SK-N-MC (cell line): ENCODE measurements around the gene LDLRAD3.
"Not testable (repeated sequence)": the region's sequence is repeated elsewhere in the genome, so short reads cannot be mapped to it uniquely, and the experiment has no call there.

Experiments
- DNase-seq: peaks from one replicate; pipeline ENCODE4 v3.0.0-alpha.2; 2011; ENCODE audit warnings: low read depth, low spot score
- H3K27ac ChIP-seq: fragments of 200-600 bp; sonication (generic); 2 replicates; pipeline ENCODE4 v1.5.1; 2016; ENCODE audit warnings: mixed run types
- H3K36me3 ChIP-seq: fragments of 200-600 bp; sonication (generic); 2 replicates; pipeline ENCODE4 v1.6.1; 2017; ENCODE audit warnings: antibody characterized with exemption, low read length, mixed read lengths; ENCODE audit not compliant: insufficient read depth
- H3K4me3 ChIP-seq: fragments of 200-600 bp; sonication (generic); 2 replicates; pipeline ENCODE4 v1.5.1; 2016
- H3K9ac ChIP-seq: fragments of 200-600 bp; sonication (generic); 2 replicates; pipeline ENCODE4 v1.8.0; 2017; ENCODE audit warnings: mixed run types, mixed read lengths; ENCODE audit not compliant: insufficient read length
- H3K9me3 ChIP-seq: fragments of 200-600 bp; sonication (generic); 2 replicates; pipeline ENCODE4 v1.6.1; 2017; ENCODE audit warnings: low read depth, mild to moderate bottlenecking, antibody characterized with exemption, low read length, moderate library complexity, mixed read lengths
- EZH2 ChIP-seq: fragments of 200-600 bp; sonication (generic); IDR thresholded peaks from one replicate; pipeline ENCODE4 v1.6.1; 2017; ENCODE audit warnings: antibody characterized with exemption
- FOXP2 ChIP-seq: optimal IDR thresholded peaks from 2 replicates; pipeline ENCODE3; 2011; ENCODE audit warnings: mild to moderate bottlenecking, moderate library complexity; ENCODE audit not compliant: insufficient read depth; ENCODE audit errors: extremely low read length, control extremely low read depth
- POLR2AphosphoS5 ChIP-seq: IDR thresholded peaks from 2 replicates; pipeline ENCODE4 v1.6.1; 2012; ENCODE audit warnings: mild to moderate bottlenecking, low read depth, low read length, borderline replicate concordance

The LDLRAD3 gene

DNA sequence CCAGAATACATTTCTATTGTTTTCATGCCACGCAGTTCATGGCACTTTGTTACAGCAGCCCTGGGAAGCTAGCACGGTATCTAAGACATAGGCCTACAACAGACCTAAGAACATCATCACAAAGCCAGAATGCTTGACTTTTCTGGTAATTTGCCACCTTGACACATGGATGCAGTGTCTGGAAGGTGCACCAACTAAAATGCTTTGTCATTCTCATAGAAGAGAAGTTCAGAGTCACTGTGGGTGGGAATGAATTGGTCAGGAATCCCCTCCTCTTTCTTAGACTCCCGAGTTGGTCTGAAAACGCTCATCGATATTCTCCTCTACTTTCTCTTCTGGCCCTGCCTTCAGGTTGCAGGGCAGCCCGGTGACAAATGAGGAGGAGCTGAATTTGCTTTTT lies 223.9 kb downstream of the LDLRAD3 start:
- H3K27ac ChIP-seq, result no peak overlapping the region
- no peak overlapping the region for H3K9ac ChIP-seq
- H3K36me3 ChIP-seq, result no peaks in the 10 kb centered on the region
- no peak for DNase-seq
- no peak overlapping the region for H3K4me3 ChIP-seq
- H3K9me3 ChIP-seq, result no peaks in the 10 kb centered on the region
- TF ChIP-seq FOXP2 (no peak), EZH2 (no peak), POLR2AphosphoS5 (no peak)

- DNase-seq, result no peak
- Histone ChIP-seq H3K36me3 (no peaks in the 10 kb centered on the region), H3K4me3 (no peak overlapping the region), H3K9ac (no peak overlapping the region), H3K27ac (no peak overlapping the region), H3K9me3 (no peaks in the 10 kb centered on the region)
- TF ChIP-seq FOXP2 (no peak), EZH2 (no peak), POLR2AphosphoS5 (no peak)
Measured at GRCh38 chr11:36177836-36178235, 234.0 kb downstream of the LDLRAD3 start.

DNA sequence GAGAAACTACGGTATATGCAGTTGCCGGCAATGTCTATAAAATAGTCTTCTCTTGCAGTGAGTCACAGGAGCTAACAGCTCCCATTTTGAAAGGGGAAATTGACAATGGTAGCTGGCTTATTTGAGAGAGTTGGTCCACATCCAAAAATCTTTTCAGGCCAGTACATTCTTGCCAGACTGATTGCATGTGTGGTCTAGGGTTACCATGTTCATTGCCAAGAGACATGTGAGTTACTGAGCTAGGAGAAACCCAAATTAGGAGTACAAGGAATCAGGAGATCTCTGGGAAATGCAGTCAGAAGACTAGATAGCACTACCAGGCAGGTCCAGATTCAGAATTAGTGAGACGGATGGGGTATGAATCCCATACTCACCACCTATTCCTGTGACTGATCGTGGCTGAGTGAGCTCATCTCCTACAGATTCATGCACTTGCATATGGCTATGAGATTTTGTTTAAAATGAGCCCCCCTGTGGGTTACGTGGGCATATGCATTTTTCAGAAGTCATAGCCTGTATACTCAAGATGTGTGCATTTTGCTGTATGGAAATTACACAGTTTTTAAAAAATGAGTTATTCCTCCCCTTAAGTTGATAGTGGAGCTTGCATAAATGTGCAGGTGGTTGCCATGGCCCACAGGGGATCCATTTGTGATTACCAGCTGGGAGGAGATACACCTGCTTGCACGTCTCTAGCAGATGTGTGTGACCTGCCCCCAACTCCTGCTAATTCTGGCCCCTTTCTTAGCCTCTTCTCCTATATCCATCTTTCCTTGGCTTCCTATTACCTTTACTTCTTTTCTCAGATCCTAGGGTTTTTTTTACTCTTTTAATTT lies 242.7 kb downstream of the LDLRAD3 start:
- no peak for DNase-seq
- TF ChIP-seq POLR2AphosphoS5, result no peak
- TF ChIP-seq EZH2, result no peak
- TF ChIP-seq FOXP2, result no peak
- Histone ChIP-seq H3K36me3 (no peaks in the 10 kb centered on the region), H3K4me3 (no peak overlapping the region), H3K9me3 (no peaks in the 10 kb centered on the region), H3K9ac (no peak overlapping the region), H3K27ac (no peak overlapping the region)

DNA sequence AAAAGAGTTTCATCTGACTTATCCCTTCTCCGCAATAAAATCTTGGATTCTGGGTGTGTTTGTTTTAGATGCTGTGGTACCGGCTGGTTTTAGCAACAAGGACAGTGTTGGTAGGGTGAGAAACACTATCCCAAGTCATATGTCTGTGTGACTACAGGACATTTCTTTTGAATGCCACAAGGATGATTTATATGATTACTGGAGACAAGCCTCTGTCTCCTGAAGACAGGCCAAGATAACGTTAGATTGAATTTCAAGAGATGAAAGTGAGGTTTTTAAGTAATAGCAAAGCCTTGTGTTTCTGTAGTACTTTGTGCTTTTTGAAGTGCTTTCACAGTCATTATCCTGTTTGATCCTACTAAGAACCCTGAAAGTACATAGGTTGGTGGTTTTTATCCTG lies 243.8 kb downstream of the LDLRAD3 start:
- TF ChIP-seq FOXP2 (no peak), EZH2 (no peak), POLR2AphosphoS5 (no peak)
- Histone ChIP-seq H3K36me3 (no peaks in the 10 kb centered on the region), H3K9ac (no peak overlapping the region), H3K4me3 (no peak overlapping the region), H3K9me3 (no peaks in the 10 kb centered on the region), H3K27ac (no peak overlapping the region)
- DNase-seq, result no peak

DNA sequence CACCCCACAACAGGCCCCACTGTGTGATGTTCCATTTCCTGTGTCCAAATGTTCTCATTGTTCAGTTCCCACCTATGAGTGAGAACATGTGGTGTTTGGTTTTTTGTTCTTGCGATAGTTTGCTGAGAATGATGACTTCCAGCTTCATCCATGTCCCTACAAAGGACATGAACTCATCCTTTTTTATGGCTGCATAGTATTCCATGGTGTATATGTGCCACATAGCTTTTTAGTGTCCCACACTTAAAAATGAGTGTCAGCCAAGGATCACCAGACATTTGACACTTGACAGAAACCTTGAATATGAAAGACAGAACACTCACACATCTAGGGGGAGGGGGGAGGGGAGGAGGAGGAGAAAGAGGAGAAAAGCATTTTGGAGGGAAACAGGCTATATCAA lies 245.9 kb downstream of the LDLRAD3 start:
- not testable (repeated sequence) for H3K27ac ChIP-seq, H3K9ac ChIP-seq, H3K9me3 ChIP-seq, H3K4me3 ChIP-seq, H3K36me3 ChIP-seq, DNase-seq

DNA sequence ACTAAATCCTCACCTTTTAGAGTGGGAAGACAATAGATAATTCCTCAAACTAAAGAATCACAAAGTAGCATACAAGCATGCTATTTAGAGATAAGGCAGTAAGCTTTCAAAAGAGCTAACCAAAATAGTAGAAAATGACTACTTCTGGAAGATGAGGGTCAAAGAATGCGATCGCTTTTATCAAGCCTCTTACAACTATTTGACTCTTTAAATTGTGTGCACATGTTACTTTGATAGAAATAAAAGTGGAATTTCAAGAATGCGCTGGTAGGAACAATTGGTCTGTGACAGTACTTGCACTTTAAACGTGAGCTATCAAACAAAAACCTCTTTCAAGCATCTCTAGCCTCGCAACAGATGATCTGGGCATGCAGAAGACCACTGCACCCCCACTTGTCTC lies 248.1 kb downstream of the LDLRAD3 start:
- DNase-seq, result no peak
- TF ChIP-seq EZH2 (no peak), FOXP2 (no peak)
- Histone ChIP-seq H3K4me3 (no peak overlapping the region), H3K9me3 (no peaks in the 10 kb centered on the region), H3K36me3 (no peaks in the 10 kb centered on the region), H3K9ac (no peak overlapping the region), H3K27ac (no peak overlapping the region)

DNA sequence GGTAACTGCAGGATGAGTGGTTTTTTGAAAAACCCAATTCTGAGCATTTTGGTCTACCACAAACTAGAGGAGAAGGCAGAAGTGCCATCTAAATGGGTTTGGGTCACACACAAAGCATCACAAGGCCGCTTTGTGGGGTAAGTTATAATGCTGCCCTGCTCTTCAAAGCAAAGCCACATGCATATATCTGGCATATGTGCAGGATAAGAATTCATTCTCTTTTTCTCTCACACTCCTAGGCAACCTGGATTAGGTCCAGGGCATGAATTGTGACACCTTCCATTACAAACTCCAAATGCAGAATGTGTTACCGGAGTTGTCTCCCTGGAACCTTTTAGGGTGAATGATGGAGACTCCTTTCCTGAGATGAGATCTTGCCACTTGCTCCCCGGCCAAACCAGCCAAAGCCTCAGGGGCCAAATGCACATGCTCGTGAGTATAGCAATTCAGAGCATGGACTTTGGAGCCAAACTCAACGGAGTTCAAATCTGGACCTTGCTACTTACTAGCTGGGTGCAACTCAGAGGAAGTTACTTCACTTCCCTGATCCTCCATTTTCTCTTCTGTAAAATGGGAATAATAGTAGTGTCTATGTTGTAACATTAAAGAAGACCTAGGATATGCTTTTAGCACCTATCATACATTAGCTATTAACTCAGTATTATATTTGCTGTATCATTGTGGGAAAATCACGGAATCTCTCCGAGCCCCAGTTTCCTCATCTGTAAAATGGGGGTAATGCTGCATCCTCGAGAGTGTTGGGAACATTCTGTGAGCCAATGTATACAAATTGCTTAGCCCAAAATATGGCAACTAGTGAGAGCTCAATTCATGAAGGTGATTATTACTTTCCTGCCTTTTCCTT lies 248.8 kb downstream of the LDLRAD3 start:
- H3K27ac ChIP-seq, result no peak overlapping the region
- H3K4me3 ChIP-seq, result no peak overlapping the region
- H3K9me3 ChIP-seq, result no peaks in the 10 kb centered on the region
- no peak for DNase-seq
- no peaks in the 10 kb centered on the region for H3K36me3 ChIP-seq
- no peak overlapping the region for H3K9ac ChIP-seq
- TF ChIP-seq FOXP2 (no peak), POLR2AphosphoS5 (no peak), EZH2 (no peak)

DNA sequence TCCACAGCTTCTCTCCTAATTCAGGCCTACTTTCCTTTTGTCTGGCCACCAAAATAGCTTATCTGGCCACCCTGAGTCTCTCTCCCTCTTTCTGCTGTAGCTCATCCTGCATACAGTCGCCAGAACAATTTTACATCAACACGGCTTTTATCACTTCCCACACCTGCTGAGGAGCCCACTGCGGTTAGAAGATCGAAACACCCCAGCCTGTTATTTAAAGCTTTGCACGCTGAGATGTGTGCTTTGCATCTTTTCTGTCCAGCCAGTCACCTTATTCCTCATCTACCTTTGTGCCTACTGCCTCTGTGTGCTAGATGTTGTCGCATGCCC lies 249.4 kb downstream of the LDLRAD3 start:
- Histone ChIP-seq H3K9ac (no peak overlapping the region), H3K27ac (no peak overlapping the region), H3K36me3 (no peaks in the 10 kb centered on the region), H3K9me3 (no peaks in the 10 kb centered on the region), H3K4me3 (no peak overlapping the region)
- no peak for DNase-seq
- TF ChIP-seq POLR2AphosphoS5 (no peak), EZH2 (no peak), FOXP2 (no peak)

GRCh38 chr11:36193721-36194120 lies 249.9 kb downstream of the LDLRAD3 start:
- TF ChIP-seq FOXP2, result no peak
- no peak for TF ChIP-seq EZH2
- TF ChIP-seq POLR2AphosphoS5, result no peak
- DNase-seq, result no peak
- no peak overlapping the region for H3K27ac ChIP-seq
- H3K4me3 ChIP-seq, result no peak overlapping the region
- H3K9me3 ChIP-seq, result no peaks in the 10 kb centered on the region
- H3K36me3 ChIP-seq, result no peaks in the 10 kb centered on the region
- no peak overlapping the region for H3K9ac ChIP-seq
